Upper lobe of left lung (tissue), 6 donors: ENCODE measurements around the gene MARS1. TPM values are rescaled to one million over a fixed set of nuclear protein-coding genes. Genes with fewer than 3 reads are reported as not detected.
A peak's percentile ranks its signal among the peaks of the same experiment; 100 is the strongest.

Experiments used
- ATAC-seq, 2 donors: fragments of 200-7000 bp; cut with Tn5 transposase; one replicate each; pipeline ENCODE4 v1.9.1; 2022; ENCODE audit warnings: mild to moderate bottlenecking in 2 of 2, moderate library complexity in 2 of 2; ENCODE audit not compliant: low FRiP score in 2 of 2
- DNase-seq, 2 donors: peaks; one replicate each; pipeline ENCODE4 v3.0.0-alpha.2; 2019 to 2020
- H3K27ac ChIP-seq, 4 donors: fragments of 200-600 bp; sonication (generic); one replicate each; pipeline ENCODE4 v1.5.1; 2016 to 2019
- H3K27me3 ChIP-seq, 4 donors: fragments of 200-600 bp; sonication (generic); one replicate each; pipeline ENCODE4 v1.5.1; 2017 to 2019
- H3K36me3 ChIP-seq, 4 donors: fragments of 200-600 bp; sonication (generic); one replicate each; pipeline ENCODE4 v1.5.1; 2016 to 2019
- H3K4me1 ChIP-seq, 4 donors: fragments of 200-600 bp; sonication (generic); one replicate each; pipeline ENCODE4 v1.5.1; 2018 to 2019
- H3K4me3 ChIP-seq, 4 donors: fragments of 200-600 bp; sonication (generic); one replicate each; pipeline ENCODE4 v1.5.1; 2017 to 2019; ENCODE audit warnings: mild to moderate bottlenecking in 2 of 4, moderate library complexity in 1 of 4
- H3K9me3 ChIP-seq, 4 donors: fragments of 200-600 bp; sonication (generic); one replicate each; pipeline ENCODE4 v1.5.1; 2018 to 2019
- EP300 ChIP-seq, 4 donors: sonication (generic); formaldehyde crosslinking; IDR thresholded peaks; one replicate each; pipeline ENCODE4 v1.5.1; 2017; ENCODE audit warnings: antibody characterized with exemption in 4 of 4, control low read depth in 2 of 4
- POLR2A ChIP-seq, 4 donors: fragments of 450-650 bp; IDR thresholded peaks; one replicate each; pipeline ENCODE4 v1.5.1; 2016 to 2017; ENCODE audit warnings: antibody characterized with exemption in 4 of 4, mild to moderate bottlenecking in 2 of 4
- POLR2AphosphoS5 ChIP-seq, 2 donors: sonication (generic); formaldehyde crosslinking; IDR thresholded peaks; one replicate each; pipeline ENCODE4 v1.5.1; 2017; ENCODE audit warnings: antibody characterized with exemption in 2 of 2
- WGBS, 2 donors: methylation state at CpG; one replicate each; pipeline ENCODE4 v1.1.5; 2017 to 2018; 5-methylcytosine and 5-hydroxymethylcytosine counted together
- total RNA-seq, 6 donors: library from RNA; depleted of rRNA in 4 of 6; stranded (reverse); fragments of >200 nt in 4 of 6; gene quantifications; one replicate each; pipeline versions ENCODE4 v1.1.0 to v1.2.1, GENCODE V29; 2016 to 2021
- TF ChIP-seq, protein P1 (sequence below), 6 experiments: fragments of 450-650 bp in 4 of 6; fragments of 200-600 bp in 2 of 6; sonication (generic) in 2 of 6; IDR thresholded peaks; one replicate each; pipeline ENCODE4 v1.5.1; 2016 to 2019; ENCODE audit warnings: antibody characterized with exemption in 6 of 6
- donor health status: DM: no; HTN: no; CAD: no; lungs with moderate emphysema.
- donor health status: DM: no; HTN: yes; CAD: no; lungs with severe emphysema.

Gene MARS1
- total RNA-seq, 6 donors from 2014 or later = 73.9 to 189 (median 101) TPM

DNA sequence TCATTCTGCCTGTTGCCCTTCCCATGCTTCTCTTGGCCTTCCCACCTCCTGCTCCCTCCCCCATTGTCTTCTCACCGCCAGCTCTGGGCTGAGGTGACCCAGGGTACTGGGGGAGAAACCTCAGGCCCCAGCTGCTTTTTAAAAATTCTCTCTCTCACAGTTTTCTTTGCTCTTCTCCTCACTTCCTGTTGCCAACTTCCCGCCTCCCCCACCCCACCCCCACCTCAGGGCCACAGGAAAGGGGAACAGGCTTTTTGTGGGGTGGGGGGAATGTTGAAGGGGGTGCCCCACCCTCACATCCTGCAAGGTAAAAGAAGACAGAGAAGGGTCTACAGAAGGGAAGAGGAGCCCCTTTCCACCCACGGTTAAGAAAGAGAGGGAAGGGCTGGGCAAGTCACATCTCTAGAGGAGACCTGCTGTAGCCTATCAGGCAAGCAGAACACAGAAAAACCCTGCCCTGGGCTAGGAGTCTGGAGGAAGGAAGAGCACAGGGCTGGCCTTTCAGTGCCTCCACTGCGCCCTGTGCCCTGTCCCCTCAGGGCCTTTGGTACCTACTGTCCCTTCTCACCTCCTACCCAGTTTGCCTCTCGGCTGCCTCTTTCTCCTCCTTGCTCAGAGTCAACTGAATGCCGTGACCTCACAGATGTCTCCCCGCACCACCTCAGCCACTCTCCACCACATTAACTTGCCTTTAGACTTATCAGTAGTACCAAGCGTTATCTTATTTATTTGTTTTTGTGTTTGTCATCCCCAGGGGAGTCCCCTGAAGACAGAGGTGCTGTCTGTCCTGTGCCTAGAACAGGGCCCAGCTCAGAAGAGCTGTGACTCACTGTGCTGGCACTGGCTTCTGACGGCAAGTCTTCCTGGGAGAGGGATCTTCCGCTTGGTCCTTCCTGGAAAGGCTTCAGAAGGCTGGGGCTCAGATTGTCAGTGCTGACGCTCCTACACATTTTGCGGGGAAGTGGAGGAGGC is 9.9 kb upstream of the MARS1 start:
- Histone ChIP-seq H3K9me3 (no peaks in the 10 kb centered on the region), H3K4me3 (peak overlapping the region in 3 of 4 donors; percentile 40 to 54 (median 50)), H3K27me3 (peaks cover 0 to 24% (median 6%) of the 10 kb centered on the region in 4 donors), H3K27ac (peak overlapping the region; percentile 75 to 90 (median 82)), H3K4me1 (peaks cover 16 to 37% (median 25%) of the 10 kb centered on the region in 4 donors), H3K36me3 (peaks cover 0 to 3% (median 0%) of the 10 kb centered on the region in 4 donors)
- WGBS, 2 donors = 58 to 59% methylated on average over 12 of the region's 12 CpGs
- peak; percentile 28 to 52 for ATAC-seq
- peak in 1 of 2 donors; percentile 63 for DNase-seq
- TF ChIP-seq, protein P1, sequence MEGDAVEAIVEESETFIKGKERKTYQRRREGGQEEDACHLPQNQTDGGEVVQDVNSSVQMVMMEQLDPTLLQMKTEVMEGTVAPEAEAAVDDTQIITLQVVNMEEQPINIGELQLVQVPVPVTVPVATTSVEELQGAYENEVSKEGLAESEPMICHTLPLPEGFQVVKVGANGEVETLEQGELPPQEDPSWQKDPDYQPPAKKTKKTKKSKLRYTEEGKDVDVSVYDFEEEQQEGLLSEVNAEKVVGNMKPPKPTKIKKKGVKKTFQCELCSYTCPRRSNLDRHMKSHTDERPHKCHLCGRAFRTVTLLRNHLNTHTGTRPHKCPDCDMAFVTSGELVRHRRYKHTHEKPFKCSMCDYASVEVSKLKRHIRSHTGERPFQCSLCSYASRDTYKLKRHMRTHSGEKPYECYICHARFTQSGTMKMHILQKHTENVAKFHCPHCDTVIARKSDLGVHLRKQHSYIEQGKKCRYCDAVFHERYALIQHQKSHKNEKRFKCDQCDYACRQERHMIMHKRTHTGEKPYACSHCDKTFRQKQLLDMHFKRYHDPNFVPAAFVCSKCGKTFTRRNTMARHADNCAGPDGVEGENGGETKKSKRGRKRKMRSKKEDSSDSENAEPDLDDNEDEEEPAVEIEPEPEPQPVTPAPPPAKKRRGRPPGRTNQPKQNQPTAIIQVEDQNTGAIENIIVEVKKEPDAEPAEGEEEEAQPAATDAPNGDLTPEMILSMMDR (IDR thresholded peaks at IDR 0.05) = no peak
- TF ChIP-seq POLR2A (IDR thresholded peaks at IDR 0.05) (peak in 1 of 4 donors; percentile 67), POLR2AphosphoS5 (IDR thresholded peaks at IDR 0.05) (peak in 1 of 2 donors; percentile 20)

DNA sequence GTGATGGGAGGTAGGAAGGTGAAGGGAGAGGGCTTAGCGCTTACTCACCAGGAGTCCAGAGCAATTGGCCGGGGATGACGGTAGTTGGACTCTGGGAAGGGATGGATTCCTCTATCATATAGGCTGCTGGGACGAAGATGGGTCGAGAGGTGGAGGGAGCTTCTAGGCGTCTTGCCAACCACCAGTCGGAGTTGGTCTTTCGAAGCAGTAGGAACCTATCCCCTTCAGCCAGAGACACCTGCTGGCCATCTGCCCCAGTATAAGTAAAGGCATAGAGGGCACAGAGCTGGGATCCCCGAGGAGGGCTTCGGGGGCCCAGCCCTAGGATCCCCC is 8.9 kb upstream of the MARS1 start:
- Histone ChIP-seq H3K27me3 (peaks cover 0 to 24% (median 6%) of the 10 kb centered on the region in 4 donors), H3K36me3 (peaks cover 0 to 3% (median 0%) of the 10 kb centered on the region in 4 donors), H3K4me1 (peaks cover 16 to 37% (median 25%) of the 10 kb centered on the region in 4 donors), H3K27ac (peak overlapping the region; percentile 75 to 90 (median 82)), H3K9me3 (no peaks in the 10 kb centered on the region), H3K4me3 (peak overlapping the region in 3 of 4 donors; percentile 6 to 54 (median 14))
- TF ChIP-seq POLR2A (IDR thresholded peaks at IDR 0.05) (no peak), EP300 (IDR thresholded peaks at IDR 0.05) (no peak), POLR2AphosphoS5 (IDR thresholded peaks at IDR 0.05) (no peak)
- TF ChIP-seq, protein P1 (IDR thresholded peaks at IDR 0.05) = no peak
- no peak for DNase-seq
- no peak for ATAC-seq
- WGBS, 2 donors = 87 to 89% methylated on average over 10 of the region's 10 CpGs

DNA sequence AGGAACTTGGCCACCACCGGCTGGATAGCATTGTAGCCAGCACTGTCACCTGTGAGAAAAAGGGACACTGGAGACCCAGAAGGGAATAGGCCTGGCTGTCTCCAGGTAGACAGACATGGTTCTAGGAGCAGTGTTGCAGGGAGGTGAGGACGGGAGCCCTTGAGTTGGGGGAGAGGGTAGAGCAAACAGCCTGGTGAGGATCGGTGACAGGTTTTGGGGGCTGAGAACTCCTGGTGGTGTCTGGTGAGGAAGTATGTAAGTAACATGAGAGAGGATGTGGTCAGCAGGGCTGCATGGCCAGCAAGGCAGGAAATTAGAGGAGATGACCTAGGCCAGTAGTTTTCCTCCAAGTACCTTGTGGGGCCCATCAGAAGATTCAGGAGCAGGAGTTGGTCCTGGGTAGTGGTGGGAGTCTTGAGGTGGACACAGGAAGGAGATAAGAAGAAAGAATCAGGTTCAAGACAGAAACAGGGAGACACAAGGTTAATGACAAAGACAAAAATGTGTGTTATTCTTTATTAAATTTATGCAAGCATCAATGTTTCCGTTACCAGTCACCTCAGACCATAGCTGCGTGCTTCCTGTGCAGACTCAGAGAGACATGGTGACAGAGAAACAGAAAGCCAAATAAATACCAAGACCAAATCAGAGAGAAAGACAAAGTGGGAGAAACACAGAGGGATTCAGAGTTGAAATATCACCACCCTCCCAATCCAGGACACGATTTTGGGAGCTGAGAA is 8.3 kb upstream of the MARS1 start, which contains the start of gene ARHGAP9:
TSS of gene ARHGAP9 (minus strand) at position 491 of the 740 bp plus-strand sequence. CDS start at position 31, 460 bp downstream.
- peak in 1 of 2 donors; percentile 64 for DNase-seq
- peak in 1 of 2 donors; percentile 5 for ATAC-seq
- H3K36me3 ChIP-seq = peaks cover 0 to 3% (median 0%) of the 10 kb centered on the region in 4 donors
- peak within 1 kb of the TSS; percentile 75 to 90 (median 82) for H3K27ac ChIP-seq
- WGBS, 2 donors = 57 to 70% methylated on average over 6 of the region's 6 CpGs
- H3K4me3 ChIP-seq = peak within 1 kb of the TSS in 3 of 4 donors; percentile 6 to 54 (median 14)
- TF ChIP-seq EP300 (IDR thresholded peaks at IDR 0.05) = no peak
- TF ChIP-seq POLR2A (IDR thresholded peaks at IDR 0.05) = peak in 1 of 4 donors; percentile 34
- H3K9me3 ChIP-seq = no peaks in the 10 kb centered on the region
- peaks cover 0 to 21% (median 6%) of the 10 kb centered on the region in 4 donors for H3K27me3 ChIP-seq
- peaks cover 16 to 35% (median 24%) of the 10 kb centered on the region in 4 donors for H3K4me1 ChIP-seq

DNA sequence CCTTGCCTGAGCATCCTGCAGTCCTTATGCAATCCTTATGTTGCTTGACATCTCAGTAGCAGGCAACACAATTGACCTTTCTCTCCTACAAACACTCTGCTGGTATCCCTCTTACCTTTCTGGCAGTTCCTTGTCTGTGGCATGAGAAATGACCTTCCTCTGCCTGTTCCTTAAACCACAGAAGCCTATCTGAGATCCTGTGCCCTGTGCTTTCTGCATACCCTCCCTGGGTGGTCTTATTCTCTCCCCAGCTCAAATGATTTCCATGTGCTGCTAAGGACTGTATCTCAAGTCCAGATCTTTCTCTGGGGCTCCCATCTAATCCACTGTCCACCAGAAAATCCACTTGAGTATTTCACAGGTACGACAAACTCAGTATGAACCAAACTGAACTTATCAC is 6.2 kb upstream of the MARS1 start:
- no peak for TF ChIP-seq POLR2A (IDR thresholded peaks at IDR 0.05)
- no peak for TF ChIP-seq POLR2AphosphoS5 (IDR thresholded peaks at IDR 0.05)
- TF ChIP-seq, protein P1 (IDR thresholded peaks at IDR 0.05) = no peak
- TF ChIP-seq EP300 (IDR thresholded peaks at IDR 0.05) = no peak

More for the DNA sequence above, 6.2 kb upstream of the MARS1 start:
- no peak overlapping the region for H3K4me3 ChIP-seq
- WGBS, 2 donors = 70 to 80% methylated on average over 1 of the region's 1 CpG
- no peaks in the 10 kb centered on the region for H3K9me3 ChIP-seq
- ATAC-seq = no peak
- peaks cover 0 to 1% (median under 1%) of the 10 kb centered on the region in 4 donors for H3K27me3 ChIP-seq
- no peak for DNase-seq
- H3K36me3 ChIP-seq = no peaks in the 10 kb centered on the region
- peaks cover 3 to 14% (median 5%) of the 10 kb centered on the region in 4 donors for H3K4me1 ChIP-seq
- peak overlapping the region in 1 of 4 donors; percentile 3 for H3K27ac ChIP-seq
